Ascending aorta (tissue), 2 donors: ENCODE results near the gene RFNG. TPM values are rescaled to one million over a fixed set of nuclear protein-coding genes. Genes with fewer than 3 reads are reported as not detected.

Source experiments
- DNase-seq, 2 donors: peaks; one replicate each; pipeline ENCODE4 v3.0.0-alpha.2; 2019; ENCODE audit warnings: low spot score in 2 of 2
- H3K27ac ChIP-seq, 2 donors: fragments of 200-600 bp; sonication (generic); one replicate each; pipeline ENCODE4 v1.5.1; 2016 to 2017; ENCODE audit warnings: mild to moderate bottlenecking in 1 of 2
- H3K27me3 ChIP-seq: fragments of 200-600 bp; sonication (generic); one replicate; pipeline ENCODE4 v1.5.1; 2017
- H3K36me3 ChIP-seq, 2 donors: fragments of 200-600 bp; sonication (generic); one replicate each; pipeline ENCODE4 v1.5.1; 2016
- H3K4me1 ChIP-seq, 2 donors: fragments of 200-600 bp; sonication (generic); one replicate each; pipeline ENCODE4 v1.5.1; 2016 to 2017; ENCODE audit warnings: mild to moderate bottlenecking in 1 of 2
- H3K4me3 ChIP-seq, 2 donors: fragments of 200-600 bp; sonication (generic); one replicate each; pipeline ENCODE4 v1.5.1; 2016 to 2017; ENCODE audit warnings: mild to moderate bottlenecking in 1 of 2
- H3K9me3 ChIP-seq, 2 donors: fragments of 200-600 bp; sonication (generic); one replicate each; pipeline ENCODE4 v1.5.1; 2016
- intact Hi-C: fragments of 100-400 bp; cut with DNase I; formaldehyde crosslinking; loops from one replicate; pipeline ENCODE4 v1.15.1; 2023
- total RNA-seq: library from RNA; depleted of rRNA; stranded (reverse); fragments of >200 nt; gene quantifications from one replicate; pipeline ENCODE4 v1.1.0, GENCODE V29; 2016
- TF ChIP-seq, protein P1 (sequence below), 3 experiments: fragments of 200-600 bp in 2 of 3; fragments of 450-650 bp in 1 of 3; sonication (generic) in 2 of 3; IDR thresholded peaks; one replicate each; pipeline ENCODE4 v1.5.1; 2016 to 2019; ENCODE audit warnings: antibody characterized with exemption in 3 of 3, mild to moderate bottlenecking in 1 of 3, moderate library complexity in 1 of 3

RFNG gene
- total RNA-seq, 1 donor from 2014 or later, result 73.7 TPM

DNA sequence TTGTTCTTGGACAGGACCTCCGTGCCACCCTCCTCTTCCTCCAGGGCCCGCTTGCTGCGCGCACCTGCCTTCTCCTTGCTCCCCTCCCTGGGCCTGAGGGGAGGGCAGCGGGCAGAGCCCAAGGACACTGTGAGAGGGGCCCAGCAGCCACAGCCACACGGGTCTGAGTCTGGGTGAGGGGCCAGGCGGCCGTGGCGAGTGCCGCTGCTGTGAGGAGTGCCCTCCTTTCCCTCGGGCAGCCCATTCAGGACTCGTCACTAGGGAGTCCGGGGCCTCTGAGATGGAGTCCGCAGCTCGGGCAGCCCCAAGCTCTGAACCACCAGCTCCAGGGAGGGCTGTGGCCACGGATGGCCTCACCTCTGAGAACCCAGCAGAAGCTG, 8.4 kb upstream of the RFNG start:
- DNase-seq, result no peak
- Histone ChIP-seq H3K27me3 (no peaks in the 10 kb centered on the region), H3K27ac (no peak overlapping the region), H3K36me3 (peaks cover 72 to 83% of the 10 kb centered on the region in 2 donors), H3K4me3 (no peak overlapping the region), H3K4me1 (peaks cover 8 to 9% of the 10 kb centered on the region in 2 donors), H3K9me3 (no peaks in the 10 kb centered on the region)
- TF ChIP-seq, protein P1, sequence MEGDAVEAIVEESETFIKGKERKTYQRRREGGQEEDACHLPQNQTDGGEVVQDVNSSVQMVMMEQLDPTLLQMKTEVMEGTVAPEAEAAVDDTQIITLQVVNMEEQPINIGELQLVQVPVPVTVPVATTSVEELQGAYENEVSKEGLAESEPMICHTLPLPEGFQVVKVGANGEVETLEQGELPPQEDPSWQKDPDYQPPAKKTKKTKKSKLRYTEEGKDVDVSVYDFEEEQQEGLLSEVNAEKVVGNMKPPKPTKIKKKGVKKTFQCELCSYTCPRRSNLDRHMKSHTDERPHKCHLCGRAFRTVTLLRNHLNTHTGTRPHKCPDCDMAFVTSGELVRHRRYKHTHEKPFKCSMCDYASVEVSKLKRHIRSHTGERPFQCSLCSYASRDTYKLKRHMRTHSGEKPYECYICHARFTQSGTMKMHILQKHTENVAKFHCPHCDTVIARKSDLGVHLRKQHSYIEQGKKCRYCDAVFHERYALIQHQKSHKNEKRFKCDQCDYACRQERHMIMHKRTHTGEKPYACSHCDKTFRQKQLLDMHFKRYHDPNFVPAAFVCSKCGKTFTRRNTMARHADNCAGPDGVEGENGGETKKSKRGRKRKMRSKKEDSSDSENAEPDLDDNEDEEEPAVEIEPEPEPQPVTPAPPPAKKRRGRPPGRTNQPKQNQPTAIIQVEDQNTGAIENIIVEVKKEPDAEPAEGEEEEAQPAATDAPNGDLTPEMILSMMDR (IDR thresholded peaks at IDR 0.05), result no peak
- intact Hi-C loops, result no loop called here

DNA sequence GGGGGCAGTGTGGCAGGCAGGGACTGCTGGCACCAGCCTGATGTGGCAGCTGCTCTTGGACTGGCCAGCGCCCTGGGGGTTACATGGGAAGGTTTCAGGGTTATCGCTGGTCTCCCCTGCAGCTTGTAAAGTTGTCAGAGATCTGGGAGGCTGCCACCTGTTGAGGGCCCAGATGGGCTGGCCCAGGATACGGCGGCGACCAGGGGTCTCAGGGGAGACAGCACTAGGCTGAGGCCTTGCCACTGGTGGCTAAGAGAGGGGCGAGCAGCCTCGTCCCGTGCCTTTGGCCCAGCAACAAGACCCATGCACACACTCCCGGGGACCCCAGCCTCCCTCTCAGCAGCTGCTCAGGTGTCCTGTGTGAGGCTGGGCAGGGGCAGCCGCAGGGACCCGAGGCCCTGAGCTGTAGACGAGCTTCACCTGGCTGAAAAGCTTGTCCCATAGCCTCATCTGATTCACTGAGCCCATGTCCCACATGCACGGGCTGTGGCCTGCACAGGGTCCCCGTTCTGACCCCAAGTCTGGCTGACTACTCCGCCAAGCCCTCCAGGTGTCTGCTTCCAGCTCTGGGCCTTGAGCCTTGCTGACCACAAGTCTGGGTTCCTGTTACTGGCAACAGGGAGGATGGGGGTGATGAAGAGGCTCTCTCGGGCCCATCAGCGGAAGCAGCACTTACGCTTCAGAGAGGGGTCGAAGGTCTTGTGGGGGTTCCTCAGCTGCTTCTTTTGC, 7.8 kb upstream of the RFNG start:
- intact Hi-C loops, result no loop called here
- no peak overlapping the region for H3K27ac ChIP-seq
- peaks cover 2 to 4% of the 10 kb centered on the region in 2 donors for H3K4me1 ChIP-seq
- no peaks in the 10 kb centered on the region for H3K27me3 ChIP-seq
- peaks cover 77 to 88% of the 10 kb centered on the region in 2 donors for H3K36me3 ChIP-seq
- H3K4me3 ChIP-seq, result no peak overlapping the region
- no peak for DNase-seq
- H3K9me3 ChIP-seq, result no peaks in the 10 kb centered on the region
- TF ChIP-seq, protein P1 (IDR thresholded peaks at IDR 0.05), result no peak

DNA sequence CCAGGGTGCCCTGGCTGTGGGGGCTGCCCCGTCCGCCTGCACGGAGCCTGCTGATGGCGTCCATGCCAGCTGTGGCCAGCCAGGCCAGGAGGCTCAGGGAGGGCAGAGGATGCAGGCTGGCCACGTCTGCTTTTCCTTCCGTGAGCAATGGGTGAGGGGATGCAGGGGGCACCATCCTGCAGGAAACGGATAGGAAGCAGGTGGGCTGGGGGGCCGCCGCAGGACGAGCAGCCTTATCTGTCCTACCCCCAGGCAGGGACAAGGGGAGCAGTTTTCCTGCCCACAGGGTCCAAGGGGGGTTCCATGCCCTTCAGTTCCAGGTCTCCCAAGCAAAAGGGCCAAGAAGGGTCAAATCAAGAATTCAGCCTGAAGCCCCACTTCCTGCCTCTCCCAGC, 7.2 kb upstream of the RFNG start:
- H3K27ac ChIP-seq, result no peak overlapping the region
- TF ChIP-seq, protein P1 (IDR thresholded peaks at IDR 0.05), result no peak
- H3K4me3 ChIP-seq, result no peak overlapping the region
- no peaks in the 10 kb centered on the region for H3K9me3 ChIP-seq
- H3K4me1 ChIP-seq, result no peaks in the 10 kb centered on the region
- no peak for DNase-seq
- H3K36me3 ChIP-seq, result peaks cover 83 to 94% of the 10 kb centered on the region in 2 donors
- no peaks in the 10 kb centered on the region for H3K27me3 ChIP-seq
- intact Hi-C loops, result no loop called here

DNA sequence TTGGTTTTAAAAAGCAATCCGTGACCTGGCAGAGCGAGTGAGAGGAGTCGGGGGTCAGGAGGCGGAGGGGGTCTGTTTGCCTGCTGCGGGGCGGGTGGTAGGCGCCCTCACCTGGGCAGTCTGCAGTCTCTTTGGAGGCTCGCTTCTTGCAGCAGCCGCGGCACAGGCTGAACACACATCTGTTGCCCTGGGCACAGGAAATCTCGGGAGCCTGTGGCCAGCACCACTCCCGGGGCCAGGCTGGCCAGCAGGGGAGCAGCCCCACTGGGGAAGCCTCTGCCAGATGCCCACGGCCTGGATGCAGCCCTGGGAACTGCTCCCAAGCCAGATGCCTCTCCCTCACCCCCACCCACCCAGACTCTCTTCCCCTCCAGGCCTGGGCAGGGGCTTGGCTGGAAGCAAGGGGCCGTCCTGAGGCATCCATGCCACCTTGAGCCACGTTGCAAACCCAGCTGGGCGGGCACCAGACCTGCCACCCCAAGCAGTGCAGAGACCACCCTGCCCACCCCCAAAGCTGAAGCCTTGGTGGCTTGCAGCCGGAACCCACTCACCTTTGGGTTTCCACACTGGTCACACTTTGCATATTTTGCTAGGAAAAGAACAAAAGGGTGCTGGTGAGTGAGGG, 6.7 kb upstream of the RFNG start:
- intact Hi-C loops, result no loop called here
- Histone ChIP-seq H3K27me3 (no peaks in the 10 kb centered on the region), H3K27ac (no peak overlapping the region), H3K36me3 (peaks cover 82 to 95% of the 10 kb centered on the region in 2 donors), H3K4me3 (no peak overlapping the region), H3K9me3 (no peaks in the 10 kb centered on the region), H3K4me1 (no peaks in the 10 kb centered on the region)
- DNase-seq, result no peak
- TF ChIP-seq, protein P1 (IDR thresholded peaks at IDR 0.05), result no peak

DNA sequence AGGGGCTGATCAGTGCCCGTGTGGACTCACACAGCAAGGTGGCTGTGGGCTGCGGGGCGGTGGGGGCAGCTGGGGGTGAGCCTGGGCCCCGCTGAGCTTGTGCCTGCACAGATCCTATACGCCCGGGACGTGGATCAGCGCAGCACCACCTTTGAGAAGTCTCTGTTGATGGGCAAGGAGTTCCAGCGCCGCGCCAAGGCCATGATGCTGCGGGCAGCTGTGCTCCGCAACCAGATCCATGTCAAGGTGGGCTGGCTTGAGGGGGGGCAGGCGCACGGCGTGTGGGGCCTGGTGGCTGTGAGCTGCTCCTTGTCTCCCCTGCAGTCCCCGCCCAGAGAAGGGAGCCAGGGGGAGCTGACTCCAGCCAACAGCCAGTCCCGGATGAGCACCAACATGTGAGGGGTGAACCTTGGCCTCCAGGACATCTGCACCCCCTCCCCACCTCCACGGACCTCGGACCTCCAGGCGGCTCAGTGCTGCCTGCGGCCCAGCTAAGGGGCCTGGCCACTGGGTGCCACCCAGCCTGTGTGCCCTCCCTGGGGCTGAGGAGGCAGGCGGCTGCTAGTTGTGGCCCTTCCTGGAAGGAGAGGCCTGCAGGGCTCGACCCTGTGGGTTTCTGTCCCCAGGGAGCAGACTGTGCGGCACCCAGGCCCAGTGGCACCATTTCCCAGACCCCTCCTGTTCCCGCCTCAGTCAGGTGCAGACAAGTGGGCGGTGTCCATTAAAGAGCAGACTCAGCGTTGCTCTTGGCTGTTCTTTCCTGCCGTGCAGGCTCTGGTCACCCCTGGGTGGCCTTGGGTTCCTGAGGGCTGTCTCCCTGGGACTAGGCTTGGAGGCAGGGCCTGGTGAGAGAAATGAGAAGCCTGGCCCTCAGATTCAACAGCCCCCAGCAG, 5.4 kb upstream of the RFNG start:
- Histone ChIP-seq H3K9me3 (no peaks in the 10 kb centered on the region), H3K4me3 (no peak overlapping the region), H3K4me1 (peaks cover 8 to 10% of the 10 kb centered on the region in 2 donors), H3K36me3 (peaks cover 70 to 82% of the 10 kb centered on the region in 2 donors), H3K27me3 (no peaks in the 10 kb centered on the region), H3K27ac (no peak overlapping the region)
- DNase-seq, result no peak
- intact Hi-C loops, result no loop called here
- TF ChIP-seq, protein P1 (IDR thresholded peaks at IDR 0.05), result no peak
